ENCODE measurements around the gene PCBP2. TPM values are rescaled to one million over a fixed set of nuclear protein-coding genes. Genes with fewer than 3 reads are reported as not detected.
"Not testable (repeated sequence)": the region's sequence is repeated elsewhere in the genome, so short reads cannot be mapped to it uniquely, and the experiment has no call there.

The PCBP2 gene
- total and polyA plus RNA-seq, 2 donors (not counting 3 experiments of a cell fraction or from before 2014, with no cell fraction given): 526 to 995 TPM

- CTCF ChIA-PET: interaction anchor here (3.9 to 7.6 kb wide), 2 partner anchors 66 to 92 kb away, joined by 71 to 444 read pairs; no protein-coding TSS in a partner anchor
- Histone ChIP-seq H3K9me3 (replicated peaks; ENCODE audit: control insufficient read depth, insufficient read depth, low read length) (no peaks in the 10 kb centered on the region), H4K20me1 (replicated peaks; ENCODE audit: control insufficient read depth, extremely low read depth, insufficient read depth, low read length) (no peaks in the 10 kb centered on the region), H3K9me1 (replicated peaks; ENCODE audit: control insufficient read depth, extremely low read depth, insufficient read depth, low read length) (no peaks in the 10 kb centered on the region), H3K9ac (replicated peaks; ENCODE audit: extremely low read depth, insufficient read depth, low read length) (no peak overlapping the region), H3K4me3 (replicated peaks in 1 of 3; ENCODE audit: insufficient read depth in 1 of 3, low read depth in 1 of 3, low read length in 3 of 3) (no peak overlapping the region), H2AFZ (ENCODE audit: low read depth, low read length) (no peak overlapping the region), H3K4me1 (ENCODE audit: control insufficient read depth, extremely low read depth, insufficient read depth, low read length) (peaks cover 10% of the 10 kb centered on the region), H3K27me3 (ENCODE audit: control insufficient read depth in 2 of 2, insufficient read depth in 2 of 2, low read length in 2 of 2) (no peaks in the 10 kb centered on the region), H3K27ac (ENCODE audit: insufficient read depth, low read depth, low read length) (no peak overlapping the region), H3K36me3 (ENCODE audit: control insufficient read depth in 2 of 2, extremely low read depth in 1 of 2, insufficient read depth in 2 of 2, low read length in 2 of 2) (no peaks in the 10 kb centered on the region), H3K79me2 (ENCODE audit: control insufficient read depth, insufficient read depth, low read length) (no peaks in the 10 kb centered on the region), H3K4me2 (ENCODE audit: insufficient read depth, low read length) (no peak overlapping the region)
- DNase-seq (ENCODE audit: low read depth, low spot score): no peak
- intact Hi-C loops (cut with micrococcal nuclease) (loop anchor here (2.0 kb wide), 1 partner anchor 31 kb away; no protein-coding TSS in a partner anchor), dilution Hi-C loops (cut with MboI; ENCODE audit: extremely low pct_ligation_motif_present, low sequenced_read_pairs) (no loop called here)
- no peak for TF ChIP-seq MYC (IDR thresholded peaks at IDR 0.05; ENCODE audit: low read depth, low read length)
- no peak for TF ChIP-seq CTCF (IDR thresholded peaks at IDR 0.05; ENCODE audit: extremely low read depth in 1 of 2, insufficient read depth in 1 of 2, low read depth in 1 of 2, low read length in 2 of 2)
- no peak for TF ChIP-seq POLR2A (IDR thresholded peaks at IDR 0.05; ENCODE audit: low read depth, low read length)
- TF ChIP-seq JUN (IDR thresholded peaks at IDR 0.05; ENCODE audit: borderline replicate concordance, insufficient read depth, insufficient read length, low read depth): no peak
- no peak for TF ChIP-seq POLR2AphosphoS5 (IDR thresholded peaks at IDR 0.05; ENCODE audit: insufficient read depth, low read depth, low read length)
- TF ChIP-seq EZH2 (IDR thresholded peaks at IDR 0.05; ENCODE audit: borderline replicate concordance, low read depth, low read length, severe bottlenecking): no peak
- BruUV-seq (replicated peaks): no TSS peak
- no peak for FAIRE-seq
- POLR2A ChIA-PET: interaction anchor here (0.6 kb wide), 1 partner anchor 33 kb away, joined by 3 read pairs; no protein-coding TSS in a partner anchor
Observed at GRCh38 chr12:53419756-53420155, 32.1 kb upstream of the PCBP2 start.

GRCh38 chr12:53422247-53422646 is 29.7 kb upstream of the PCBP2 start:
- H3K4me3 ChIP-seq (replicated peaks in 1 of 3; ENCODE audit: insufficient read depth in 1 of 3, low read depth in 1 of 3, low read length in 3 of 3); H2AFZ ChIP-seq (ENCODE audit: low read depth, low read length); DNase-seq (ENCODE audit: low read depth, low spot score); H3K9me3 ChIP-seq (replicated peaks; ENCODE audit: control insufficient read depth, insufficient read depth, low read length); H3K4me2 ChIP-seq (ENCODE audit: insufficient read depth, low read length); BruUV-seq (replicated peaks); dilution Hi-C loops (cut with MboI; ENCODE audit: extremely low pct_ligation_motif_present, low sequenced_read_pairs); H3K27me3 ChIP-seq (ENCODE audit: control insufficient read depth in 2 of 2, insufficient read depth in 2 of 2, low read length in 2 of 2); H3K79me2 ChIP-seq (ENCODE audit: control insufficient read depth, insufficient read depth, low read length); H3K9ac ChIP-seq (replicated peaks; ENCODE audit: extremely low read depth, insufficient read depth, low read length); H3K27ac ChIP-seq (ENCODE audit: insufficient read depth, low read depth, low read length); H3K9me1 ChIP-seq (replicated peaks; ENCODE audit: control insufficient read depth, extremely low read depth, insufficient read depth, low read length); H4K20me1 ChIP-seq (replicated peaks; ENCODE audit: control insufficient read depth, extremely low read depth, insufficient read depth, low read length); FAIRE-seq; H3K4me1 ChIP-seq (ENCODE audit: control insufficient read depth, extremely low read depth, insufficient read depth, low read length); intact Hi-C loops (cut with micrococcal nuclease); H3K36me3 ChIP-seq (ENCODE audit: control insufficient read depth in 2 of 2, extremely low read depth in 1 of 2, insufficient read depth in 2 of 2, low read length in 2 of 2): not testable (repeated sequence)
- CTCF ChIA-PET: interaction anchor here (1.4 to 7.6 kb wide), 8 partner anchors 15 to 100 kb away, joined by 3 to 444 read pairs (median 46); partner anchors contain the start of genes AAAS, NPFF and SP1
- POLR2A ChIA-PET: interaction anchor here (0.7 to 2.1 kb wide), 3 partner anchors 19 to 43 kb away, joined by 6 to 8 read pairs (median 7); partner anchors contain the start of genes PRR13 and SP1

All from endothelial cell of umbilical vein (primary cell).